Left ventricle myocardium inferior (tissue), 1 donor: ENCODE results near the gene ZBTB14. TPM values are rescaled to one million over a fixed set of nuclear protein-coding genes. Genes with fewer than 3 reads are reported as not detected.
A peak's percentile ranks its signal among the peaks of the same experiment; 100 is the strongest.

Experiments
- DNase-seq: peaks from one replicate; pipeline ENCODE4 v3.0.0-alpha.2; 2020
- H3K27ac ChIP-seq: fragments of 200-600 bp; replicated peaks from 2 replicates; pipeline ENCODE4 v1.8.0; 2021
- H3K27me3 ChIP-seq: fragments of 200-600 bp; 2 replicates; pipeline ENCODE4 v1.8.0; 2021; ENCODE audit warnings: low read depth
- H3K36me3 ChIP-seq: fragments of 200-600 bp; 2 replicates; pipeline ENCODE4 v1.8.0; 2021
- H3K4me1 ChIP-seq: fragments of 200-600 bp; 2 replicates; pipeline ENCODE4 v1.8.0; 2021
- H3K4me3 ChIP-seq: fragments of 200-600 bp; 2 replicates; pipeline ENCODE4 v1.8.0; 2021; ENCODE audit warnings: mild to moderate bottlenecking, moderate library complexity
- H3K9me3 ChIP-seq: fragments of 200-600 bp; replicated peaks from 2 replicates; pipeline ENCODE4 v1.8.0; 2021
- intact Hi-C: fragments of 100-400 bp; cut with micrococcal nuclease; formaldehyde crosslinking; loops from one replicate; pipeline ENCODE4 v1.11.0; 2022
- total RNA-seq: library from RNA; stranded (reverse); fragmentation: NEBNext Ultra II Directional; extraction: Animal tissue kit (Norgen Biotek cat#: 25700); gene quantifications from one replicate; pipeline ENCODE4 v1.2.1, GENCODE V29; 2021
- TF ChIP-seq, protein P1 (sequence below): fragments of 200-600 bp; IDR thresholded peaks from 2 replicates; pipeline ENCODE4 v1.8.0; 2021; ENCODE audit warnings: antibody characterized with exemption, mild to moderate bottlenecking, borderline replicate concordance
- donor health status: DM: no; HTN: yes; CAD: no; lungs with severe emphysema.

The ZBTB14 gene
- total RNA-seq, 1 donor from 2014 or later = 9.0 TPM

GRCh38 chr18:5296706-5297320, 1.3 kb upstream of the ZBTB14 start:
- Histone ChIP-seq H3K27ac (peak overlapping the region; percentile 99), H3K4me1 (peaks cover 26% of the 10 kb centered on the region), H3K36me3 (peaks cover 1% of the 10 kb centered on the region), H3K9me3 (no peaks in the 10 kb centered on the region), H3K27me3 (peaks cover 13% of the 10 kb centered on the region), H3K4me3 (peak overlapping the region; percentile 85)
- intact Hi-C loops = loop anchor here (5.0 kb wide), 1 partner anchor 60 kb away; no protein-coding TSS in a partner anchor
- TF ChIP-seq, protein P1, sequence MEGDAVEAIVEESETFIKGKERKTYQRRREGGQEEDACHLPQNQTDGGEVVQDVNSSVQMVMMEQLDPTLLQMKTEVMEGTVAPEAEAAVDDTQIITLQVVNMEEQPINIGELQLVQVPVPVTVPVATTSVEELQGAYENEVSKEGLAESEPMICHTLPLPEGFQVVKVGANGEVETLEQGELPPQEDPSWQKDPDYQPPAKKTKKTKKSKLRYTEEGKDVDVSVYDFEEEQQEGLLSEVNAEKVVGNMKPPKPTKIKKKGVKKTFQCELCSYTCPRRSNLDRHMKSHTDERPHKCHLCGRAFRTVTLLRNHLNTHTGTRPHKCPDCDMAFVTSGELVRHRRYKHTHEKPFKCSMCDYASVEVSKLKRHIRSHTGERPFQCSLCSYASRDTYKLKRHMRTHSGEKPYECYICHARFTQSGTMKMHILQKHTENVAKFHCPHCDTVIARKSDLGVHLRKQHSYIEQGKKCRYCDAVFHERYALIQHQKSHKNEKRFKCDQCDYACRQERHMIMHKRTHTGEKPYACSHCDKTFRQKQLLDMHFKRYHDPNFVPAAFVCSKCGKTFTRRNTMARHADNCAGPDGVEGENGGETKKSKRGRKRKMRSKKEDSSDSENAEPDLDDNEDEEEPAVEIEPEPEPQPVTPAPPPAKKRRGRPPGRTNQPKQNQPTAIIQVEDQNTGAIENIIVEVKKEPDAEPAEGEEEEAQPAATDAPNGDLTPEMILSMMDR = no peak
- peak; percentile 83 for DNase-seq

- Histone ChIP-seq H3K4me3 (peak overlapping the region; percentile 85), H3K27ac (peak overlapping the region; percentile 99), H3K4me1 (peaks cover 26% of the 10 kb centered on the region), H3K36me3 (peaks cover 8% of the 10 kb centered on the region), H3K27me3 (peaks cover 6% of the 10 kb centered on the region), H3K9me3 (no peaks in the 10 kb centered on the region)
- intact Hi-C loops = loop anchor here (5.0 kb wide), 1 partner anchor 59 kb away; no protein-coding TSS in a partner anchor
- TF ChIP-seq, protein P1 = no peak
- peak; percentile 97 for DNase-seq
Observed at GRCh38 chr18:5295981-5296705, 617 bp upstream of the ZBTB14 start.

DNA sequence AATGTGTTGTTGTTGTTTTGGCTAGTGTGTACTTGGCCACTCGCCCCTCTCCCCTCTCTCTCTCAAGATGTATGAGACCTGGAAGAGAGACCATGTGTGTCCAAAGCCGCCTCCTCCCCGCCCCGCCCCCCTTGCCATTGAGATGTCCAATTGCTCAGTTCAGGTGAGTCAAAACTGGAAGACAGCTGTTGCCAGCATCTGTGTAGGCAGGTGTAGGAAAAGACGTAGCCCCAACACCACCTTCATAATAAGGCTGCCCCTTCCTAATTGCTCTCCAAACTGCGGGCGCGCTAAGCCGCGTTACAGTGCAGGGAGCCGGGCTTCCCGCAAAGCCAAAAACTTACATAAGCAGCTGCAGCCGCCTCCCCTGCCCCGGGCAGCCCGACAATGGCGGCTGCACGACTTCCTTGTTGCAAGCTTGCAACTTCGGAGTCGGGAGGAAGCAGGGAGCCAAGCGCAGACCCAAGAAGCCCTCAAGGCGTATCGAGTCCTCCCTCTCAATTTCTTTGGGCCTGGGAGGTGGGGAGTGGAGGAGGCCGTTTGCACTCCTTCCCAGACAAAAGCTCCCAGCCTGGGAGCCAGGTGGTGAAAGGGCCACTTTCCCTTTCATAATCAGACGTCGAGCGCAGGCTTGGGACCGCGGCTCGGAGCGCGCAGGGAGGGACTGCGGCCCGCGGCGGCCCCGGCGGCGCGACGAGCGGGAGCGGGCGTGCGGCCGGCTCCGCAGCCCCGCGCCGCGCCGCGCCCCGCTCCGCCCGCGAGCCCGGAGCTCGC, 882 bp downstream of the ZBTB14 start:
- TF ChIP-seq, protein P1 = no peak
- peaks cover 19% of the 10 kb centered on the region for H3K36me3 ChIP-seq
- intact Hi-C loops = loop anchor here (5.0 kb wide), 1 partner anchor 57 kb away; no protein-coding TSS in a partner anchor
- H3K27ac ChIP-seq = peak overlapping the region; percentile 99
- no peaks in the 10 kb centered on the region for H3K27me3 ChIP-seq
- H3K4me3 ChIP-seq = peak overlapping the region; percentile 83
- H3K4me1 ChIP-seq = peaks cover 26% of the 10 kb centered on the region
- H3K9me3 ChIP-seq = no peaks in the 10 kb centered on the region
- DNase-seq = peak; percentile 56

DNA sequence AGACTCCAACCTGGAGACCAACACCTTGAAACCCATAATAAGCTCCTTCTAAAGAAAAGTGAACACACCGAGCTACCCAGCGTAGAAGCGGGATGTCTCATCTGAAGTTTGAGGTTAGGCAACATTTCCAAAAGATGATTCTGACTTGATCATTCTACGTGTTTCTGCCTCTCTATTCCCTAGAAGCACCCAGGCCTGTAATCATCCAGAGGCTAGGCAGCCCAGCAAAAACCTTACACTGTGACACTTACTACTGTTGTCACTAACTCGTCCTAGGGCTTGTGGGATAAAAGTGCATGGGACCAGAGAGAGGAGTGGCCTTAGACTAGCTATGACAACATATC, 1.4 kb downstream of the ZBTB14 start:
- peak overlapping the region; percentile 83 for H3K4me3 ChIP-seq
- peaks cover 26% of the 10 kb centered on the region for H3K4me1 ChIP-seq
- DNase-seq = no peak
- TF ChIP-seq, protein P1 = no peak
- intact Hi-C loops = no loop called here
- H3K9me3 ChIP-seq = no peaks in the 10 kb centered on the region
- H3K36me3 ChIP-seq = peaks cover 19% of the 10 kb centered on the region
- H3K27ac ChIP-seq = peak overlapping the region; percentile 99
- no peaks in the 10 kb centered on the region for H3K27me3 ChIP-seq

GRCh38 chr18:5288517-5288935, 7.0 kb downstream of the ZBTB14 start:
- Histone ChIP-seq H3K27me3 (no peaks in the 10 kb centered on the region), H3K27ac (no peak overlapping the region), H3K9me3 (no peaks in the 10 kb centered on the region), H3K4me3 (no peak overlapping the region), H3K36me3 (peaks cover 19% of the 10 kb centered on the region), H3K4me1 (peaks cover 10% of the 10 kb centered on the region)
- TF ChIP-seq, protein P1 = no peak
- DNase-seq = no peak
- intact Hi-C loops = no loop called here
